HUDEP-2 (cell line): ENCODE results near the gene DPYSL3.

ENCODE experiments used
- DNase-seq, 76 experiments: peaks; one replicate each; lab custom pipeline; 2025; ENCODE audit not compliant: unreplicated experiment in 76 of 76; lab: John Stamatoyannopoulos, UW

Gene DPYSL3

GRCh38 chr5:147410496-147411358 is 99.1 kb downstream of the DPYSL3 start:
- DNase-seq, result no peak

- no peak for DNase-seq
Measured at GRCh38 chr5:147408980-147409379, 100.9 kb downstream of the DPYSL3 start.

DNA sequence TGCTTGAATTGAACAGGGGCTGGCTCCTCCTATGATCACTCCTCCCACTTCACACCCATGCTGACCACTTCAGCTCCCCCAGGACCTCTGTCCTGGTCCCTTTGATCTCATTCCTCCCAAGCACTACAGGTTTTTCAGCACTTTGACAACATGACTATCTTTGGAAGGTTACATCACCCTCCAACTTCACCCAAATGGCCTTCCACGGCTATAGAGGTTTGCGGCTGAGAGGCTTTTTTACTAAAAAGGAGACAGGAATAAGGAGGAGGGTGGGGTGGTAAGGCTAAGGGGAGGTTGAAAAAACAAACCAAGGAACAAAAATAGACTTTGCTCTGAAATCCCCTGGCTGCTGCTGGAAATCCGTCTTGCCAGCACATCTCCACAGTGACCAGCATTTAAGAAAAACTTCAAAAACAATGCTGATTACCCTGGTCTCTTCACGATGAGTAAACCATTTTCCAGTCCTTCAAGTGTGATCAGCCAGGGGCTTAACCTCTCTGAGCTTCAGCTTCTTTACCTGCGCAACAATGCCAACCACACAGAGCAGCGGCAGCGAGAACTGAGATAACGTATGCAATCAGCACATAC is 102.7 kb downstream of the DPYSL3 start:
- no peak for DNase-seq

DNA sequence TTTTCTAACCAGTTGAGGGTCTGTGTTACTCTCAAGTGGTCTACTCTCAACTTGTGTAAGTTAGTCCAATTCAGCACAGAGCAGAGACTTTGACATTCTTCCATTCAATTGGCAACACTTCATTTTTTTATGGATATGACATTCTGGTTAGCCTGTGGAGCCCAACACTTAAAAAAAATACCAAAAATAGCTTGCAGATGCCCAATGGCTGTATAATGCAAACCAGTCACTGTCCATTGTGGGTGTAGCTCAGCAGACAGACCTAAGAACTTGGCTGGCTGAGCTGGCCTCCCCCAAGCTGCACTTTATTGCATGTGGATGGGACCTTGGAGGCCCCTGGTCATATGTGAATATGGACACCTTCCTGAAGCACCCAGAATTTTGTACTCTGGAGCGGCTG is 103.2 kb downstream of the DPYSL3 start:
- DNase-seq, result no peak

DNA sequence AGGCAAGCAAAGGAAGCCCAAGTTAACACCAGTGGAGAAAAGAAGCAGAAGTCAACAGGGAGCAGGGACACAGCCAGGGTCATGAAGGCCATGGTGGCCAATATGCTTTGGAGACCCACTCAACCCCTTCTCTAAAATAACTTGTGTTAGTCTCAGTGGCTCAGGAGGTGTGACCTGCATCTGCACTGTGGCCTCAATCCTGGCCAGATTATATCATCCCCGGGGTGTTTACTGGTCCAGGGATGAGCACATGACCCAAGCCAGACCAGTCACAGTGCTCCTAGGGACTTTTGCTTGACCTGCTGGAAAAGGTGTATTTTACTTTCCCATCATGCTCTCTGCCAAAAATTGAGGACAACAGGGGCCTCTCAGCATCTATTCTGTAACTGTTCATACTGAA is 105.2 kb downstream of the DPYSL3 start:
- DNase-seq, result no peak

GRCh38 chr5:147403651-147404640 is 105.9 kb downstream of the DPYSL3 start:
- DNase-seq, result no peak

DNA sequence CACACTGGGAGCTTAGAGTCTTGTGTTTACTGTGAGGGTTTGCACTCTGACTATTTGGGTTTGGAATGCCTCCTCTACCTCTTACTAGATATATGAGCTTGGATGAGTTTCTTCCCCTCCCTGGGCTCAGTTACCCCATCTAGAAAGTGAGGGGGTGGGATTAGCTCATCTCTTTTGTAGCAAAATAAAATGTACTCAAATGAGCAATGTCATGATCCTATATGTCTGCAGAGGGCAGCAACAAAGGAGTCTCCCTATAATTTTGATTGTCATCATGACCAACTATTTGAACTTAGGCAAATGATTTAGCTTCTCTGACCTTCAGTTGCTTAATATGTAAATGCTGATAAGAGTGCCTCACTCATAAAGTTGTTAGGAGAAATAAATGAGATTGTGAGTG is 109.0 kb downstream of the DPYSL3 start:
- DNase-seq, result no peak

DNA sequence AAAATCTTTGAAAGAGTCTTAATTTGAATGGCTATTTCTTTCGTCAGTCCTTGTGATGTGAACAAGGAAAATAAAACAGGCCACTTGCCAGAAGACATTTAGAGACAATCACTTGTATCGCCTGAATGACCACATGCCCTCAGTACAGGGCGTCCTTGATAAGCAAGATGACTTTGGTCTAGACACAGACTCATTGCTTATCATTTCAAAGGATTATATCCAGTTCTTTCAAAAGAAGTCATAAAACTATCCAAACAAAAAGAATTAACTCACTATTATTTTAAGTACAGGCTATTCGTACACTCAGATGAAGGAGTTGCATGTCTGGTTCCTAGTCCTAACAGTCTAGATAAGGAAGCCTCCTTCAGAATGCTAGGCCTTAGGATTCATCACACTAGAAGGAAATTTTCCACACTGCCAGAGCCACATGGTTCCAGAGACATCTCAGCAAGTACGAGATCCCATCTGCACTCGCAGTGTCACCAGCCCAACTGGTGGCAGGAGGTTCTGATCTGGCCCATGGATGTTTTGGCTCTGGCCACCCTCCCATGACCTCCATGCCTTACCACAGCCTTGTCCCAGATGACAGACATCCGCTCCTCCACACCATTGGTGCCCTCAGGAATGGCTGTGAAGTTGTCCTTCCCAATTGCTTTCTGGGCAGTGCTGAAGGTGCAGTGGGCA is 109.6 kb downstream of the DPYSL3 start:
- peak in 3 of 76 experiments; percentile 6 to 10 (median 7) for DNase-seq

DNA sequence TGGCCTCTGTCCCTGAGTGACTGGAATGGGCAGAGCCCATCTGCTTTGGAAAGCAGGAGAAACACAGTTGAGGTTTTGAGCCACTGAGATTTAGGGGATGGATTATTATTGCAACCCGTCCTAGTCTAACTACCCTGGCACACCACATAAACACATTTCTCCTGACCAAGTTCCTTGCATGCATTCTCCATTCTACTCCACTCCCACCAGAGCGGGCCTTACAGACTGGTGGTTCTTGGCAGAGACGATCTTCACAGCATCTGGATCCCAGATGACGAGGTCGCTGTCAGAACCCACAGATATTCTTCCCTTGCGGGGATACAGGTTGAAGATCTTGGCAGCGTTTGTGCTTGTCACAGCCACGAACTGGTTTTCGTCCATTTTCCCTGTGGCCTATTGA is 111.0 kb downstream of the DPYSL3 start:
- DNase-seq, result no peak

DNA sequence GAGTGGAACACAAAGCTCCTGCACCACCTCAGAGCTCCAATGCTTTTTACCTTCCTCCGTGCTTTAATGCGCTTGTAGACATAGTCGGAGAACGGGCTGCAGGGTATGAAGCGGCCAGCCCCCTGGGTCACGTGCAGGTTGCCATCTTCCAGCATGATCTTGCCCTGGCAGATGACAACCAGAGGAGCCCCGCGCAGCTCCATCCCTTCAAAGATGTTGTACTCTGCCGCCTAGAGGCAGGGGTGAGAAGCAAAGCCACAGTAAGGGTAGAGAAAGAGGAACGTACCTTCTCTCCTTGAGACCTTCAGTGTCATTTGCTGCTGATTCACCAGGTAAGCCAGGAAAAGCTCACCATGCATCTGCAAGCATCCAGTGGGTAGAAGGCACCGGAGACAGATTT is 112.3 kb downstream of the DPYSL3 start:
- peak in 3 of 76 experiments; percentile 2 to 5 (median 4) for DNase-seq

DNA sequence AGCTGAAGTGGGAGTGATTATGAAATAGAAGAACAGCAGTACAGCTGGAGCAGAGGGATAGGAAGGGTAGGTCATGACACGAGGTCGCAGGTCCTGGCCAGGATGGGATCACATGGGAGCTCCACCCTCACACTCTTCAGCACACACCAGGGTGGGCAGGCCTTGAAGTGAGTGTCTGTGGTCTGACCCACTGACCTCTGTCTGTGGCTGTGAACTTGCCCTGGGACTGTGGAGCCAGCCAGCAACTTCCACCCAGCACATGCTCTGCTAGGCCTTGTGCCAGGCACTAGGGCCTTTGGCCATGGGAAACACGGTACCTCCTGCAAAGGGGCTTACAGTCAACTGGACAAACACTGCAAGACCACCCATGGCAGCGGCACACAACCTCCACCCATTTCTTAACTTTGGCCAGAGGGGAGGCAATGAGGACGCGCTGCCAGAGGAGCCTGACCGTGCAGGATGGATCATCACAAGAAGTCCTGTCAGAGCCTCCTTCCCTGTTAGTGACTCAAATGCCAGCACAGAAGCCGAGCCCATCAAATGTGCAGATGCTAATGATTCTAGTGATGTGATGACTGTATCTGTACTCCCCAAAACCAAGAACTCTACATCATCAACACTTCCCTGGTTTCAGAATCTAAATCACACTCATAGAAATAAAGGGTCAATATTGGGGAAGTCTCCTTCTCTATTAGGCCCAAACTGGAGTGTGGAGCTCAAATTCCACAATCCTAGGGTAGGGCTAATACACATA is 113.6 kb downstream of the DPYSL3 start:
- peak in 1 of 76 experiments; percentile 4 for DNase-seq

DNA sequence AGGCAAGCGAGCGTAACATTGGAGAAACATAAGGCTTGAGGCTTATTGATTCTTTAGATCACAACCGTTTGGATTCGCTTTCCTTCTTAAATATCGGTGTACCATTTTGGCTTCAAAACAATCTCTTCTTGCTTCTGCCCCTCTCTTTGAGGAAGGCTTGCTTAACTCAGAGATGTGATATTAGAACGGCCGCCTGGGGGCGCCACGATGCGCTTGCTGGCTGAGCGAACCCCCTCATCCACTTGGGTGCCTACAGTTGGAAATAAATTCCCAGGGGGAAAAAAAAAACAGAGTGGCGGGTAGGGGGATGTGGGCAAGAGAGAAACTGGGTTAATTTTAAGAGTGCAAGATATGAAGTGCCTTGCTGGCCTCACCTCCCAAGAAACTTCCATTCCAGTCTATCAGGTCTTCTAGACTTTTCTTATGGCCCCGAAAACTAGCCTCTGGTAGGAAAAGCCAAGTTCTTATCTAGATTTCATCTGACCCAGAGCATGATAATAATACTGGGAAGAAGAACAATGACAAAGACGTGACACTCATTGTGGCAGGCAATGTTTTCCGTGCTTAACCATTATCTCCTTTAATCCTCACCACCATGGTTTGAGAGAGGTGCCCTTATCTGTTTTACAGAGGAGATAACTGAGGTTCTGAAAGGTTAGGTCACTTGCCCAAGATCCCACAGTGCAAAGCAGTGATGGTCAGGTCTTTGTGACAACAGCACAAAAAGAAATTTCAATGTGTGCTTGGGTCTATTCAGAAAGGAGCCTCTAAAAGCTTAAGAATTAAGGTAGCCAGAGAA is 115.8 kb downstream of the DPYSL3 start:
- peak in 3 of 76 experiments; percentile 10 to 30 (median 17) for DNase-seq

DNA sequence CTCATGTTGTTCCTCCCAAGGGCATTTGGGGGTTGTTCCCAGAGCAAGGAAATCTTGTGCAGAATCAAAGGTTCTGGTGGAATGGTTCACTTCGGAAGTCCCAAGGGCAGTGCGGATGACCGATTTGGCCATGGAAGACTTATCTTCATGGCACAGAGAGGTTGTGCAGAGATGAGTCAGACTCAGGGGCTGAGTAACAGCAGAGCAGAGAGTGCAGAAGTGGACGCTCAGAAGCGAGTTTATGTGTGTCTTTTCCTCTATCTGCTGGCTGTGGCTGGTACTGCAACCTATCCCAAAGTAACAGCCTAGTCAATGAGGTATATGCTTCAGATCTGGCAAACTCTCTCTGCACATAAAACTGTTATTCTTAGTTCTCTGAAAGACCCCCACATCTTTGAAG is 118.1 kb downstream of the DPYSL3 start:
- peak in 54 of 76 experiments; percentile 4 to 84 (median 38) for DNase-seq

DNA sequence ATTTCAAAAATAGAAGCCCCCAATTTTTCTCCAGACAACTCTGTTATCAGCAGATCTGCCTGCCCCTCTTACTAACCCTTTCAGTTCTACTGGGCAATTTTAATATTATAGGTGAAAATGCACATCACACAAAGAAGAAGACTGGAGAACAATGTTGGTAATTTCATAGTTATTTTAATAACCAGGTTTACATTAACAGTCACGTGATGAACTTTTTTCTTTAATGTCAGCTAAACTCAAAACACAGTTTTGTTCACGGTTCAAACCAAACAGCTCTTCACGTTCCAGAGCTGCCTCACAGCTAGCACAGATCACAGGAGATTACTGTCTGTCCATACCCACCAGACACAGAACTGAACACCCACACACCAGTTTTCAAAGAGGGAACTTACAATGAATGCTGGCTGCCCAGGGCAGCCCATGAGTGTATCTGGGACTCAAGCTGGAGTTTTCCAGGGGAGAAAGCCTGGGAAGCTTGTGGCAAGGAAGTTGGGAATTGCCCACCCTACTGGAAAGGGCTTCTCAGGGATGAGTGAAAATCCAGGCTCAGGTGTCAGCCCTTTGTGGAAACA is 119.1 kb downstream of the DPYSL3 start:
- peak in 1 of 76 experiments; percentile 6 for DNase-seq

- DNase-seq, result no peak
Measured at GRCh38 chr5:147388184-147389108, 121.4 kb downstream of the DPYSL3 start.

DNA sequence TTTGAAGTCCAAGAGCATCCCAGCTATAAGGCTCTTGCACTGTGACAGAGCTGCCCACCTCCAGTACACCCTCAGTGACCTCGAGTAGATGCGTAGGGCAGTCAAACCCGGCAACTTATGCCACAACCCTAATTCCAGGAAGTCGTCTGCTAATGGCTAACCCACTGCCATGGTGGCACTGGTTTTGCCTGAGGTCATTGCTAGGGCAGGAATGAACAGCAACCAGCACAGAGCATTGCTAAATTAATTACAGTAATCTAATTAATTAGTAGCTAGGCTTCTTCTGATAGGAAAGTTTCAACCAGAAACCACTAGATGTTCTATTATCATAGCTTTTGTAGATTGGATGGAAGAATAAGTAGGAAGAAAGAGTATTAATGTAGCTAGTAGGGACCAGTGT is 122.8 kb downstream of the DPYSL3 start:
- DNase-seq, result no peak
